Ammon's horn (tissue), 1 donor: Measurements from ENCODE around the gene SRCIN1.
A peak's percentile ranks its signal among the peaks of the same experiment; 100 is the strongest.

Source experiments
- DNase-seq: peaks from one replicate; pipeline ENCODE4 v3.0.0-alpha.2; 2016; ENCODE audit warnings: low spot score

Gene SRCIN1

DNA sequence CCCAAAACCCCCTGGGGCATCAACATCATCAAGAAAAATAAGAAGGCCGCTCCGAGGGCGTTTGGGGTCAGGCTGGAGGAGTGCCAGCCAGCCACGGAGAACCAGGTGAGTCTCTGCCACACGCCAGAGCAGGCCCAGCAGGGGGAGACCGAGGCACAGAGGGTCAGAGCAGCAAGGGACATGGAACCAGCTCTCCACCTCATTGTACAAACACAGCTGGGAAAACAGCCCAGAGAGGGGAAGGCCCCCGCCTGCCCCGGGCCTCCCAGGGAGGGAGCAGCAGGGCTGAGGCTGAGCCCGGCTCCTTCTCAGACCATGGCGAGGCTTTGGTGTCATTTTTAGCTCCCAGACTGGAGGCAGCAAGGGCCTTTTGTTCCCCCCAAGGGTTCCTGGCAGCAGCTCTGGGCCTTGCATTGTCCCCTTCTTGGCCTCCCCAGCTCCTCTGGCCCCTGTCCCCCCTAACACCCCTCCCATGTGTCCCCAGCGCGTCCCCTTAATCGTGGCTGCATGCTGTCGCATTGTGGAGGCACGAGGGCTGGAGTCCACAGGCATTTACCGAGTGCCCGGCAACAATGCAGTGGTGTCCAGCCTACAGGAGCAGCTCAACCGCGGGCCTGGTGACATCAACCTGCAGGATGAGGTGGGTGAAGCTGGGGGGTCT lies 123.6 kb downstream of the SRCIN1 start:
- peak; percentile 70 for DNase-seq
